Measurements from ENCODE around the gene SLC13A5.
"Not testable (repeated sequence)": the region's sequence is repeated elsewhere in the genome, so short reads cannot be mapped to it uniquely, and the experiment has no call there.

SLC13A5 gene

DNA sequence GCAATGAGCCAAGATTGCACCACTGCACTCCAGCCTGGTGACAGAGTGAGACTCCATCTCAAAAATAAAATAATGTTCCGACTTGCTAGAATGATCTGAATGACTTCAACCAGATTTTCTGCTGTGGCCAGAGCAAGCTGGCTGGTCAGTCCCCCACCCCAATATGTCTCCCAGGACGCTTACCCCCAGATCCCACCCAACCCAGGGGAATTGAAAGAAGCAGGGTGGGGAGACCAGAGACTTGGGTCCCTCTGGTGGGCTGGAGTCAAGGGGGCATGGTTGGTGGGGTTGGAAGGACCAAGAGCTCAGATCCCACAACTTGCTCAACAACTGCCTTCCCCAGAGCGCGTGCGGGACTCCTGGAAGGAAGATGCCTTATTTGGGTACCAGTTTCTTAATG lies 54.8 kb downstream of the SLC13A5 start:
- not testable (repeated sequence) for DNase-seq

- DNase-seq, result no peak
These were observed 55.4 kb downstream of the SLC13A5 start for GRCh38 chr17:6657633-6658287.

GRCh38 chr17:6656797-6657632 lies 56.2 kb downstream of the SLC13A5 start:
- DNase-seq, result not testable (repeated sequence)

- DNase-seq, result not testable (repeated sequence)
These were observed 57.3 kb downstream of the SLC13A5 start for GRCh38 chr17:6655732-6656361.

GRCh38 chr17:6654841-6655731 lies 58.1 kb downstream of the SLC13A5 start:
- no peak for DNase-seq

DNA sequence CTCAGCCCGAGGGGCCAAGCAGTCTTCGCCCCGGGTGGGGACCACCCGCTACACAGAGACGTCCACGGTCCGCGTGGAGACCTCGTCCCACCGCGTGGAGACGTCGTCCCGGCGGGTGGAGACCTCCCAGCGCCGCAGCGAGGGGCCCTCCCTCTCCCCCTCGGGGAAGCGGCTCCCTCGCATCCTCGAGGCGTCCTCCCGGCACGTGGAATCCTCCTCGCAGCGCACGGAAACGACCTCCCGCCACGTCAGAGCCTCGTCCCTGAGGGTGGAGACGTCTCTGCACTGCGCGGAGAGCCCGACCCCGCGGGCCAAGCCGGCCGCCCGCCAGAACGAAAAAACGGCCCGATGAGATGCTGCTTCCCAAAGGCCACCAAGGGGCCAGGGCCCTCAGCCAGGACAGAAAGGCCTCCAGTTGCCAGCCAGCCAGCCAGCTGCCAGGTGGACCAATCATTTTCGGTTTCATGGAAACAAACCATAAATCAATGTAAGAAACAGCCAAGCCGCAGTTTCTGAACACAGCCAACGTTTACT lies 61.2 kb downstream of the SLC13A5 start:
- peak; percentile 21 for DNase-seq

GRCh38 chr17:6651354-6651918 lies 61.7 kb downstream of the SLC13A5 start, which contains the start of the genes C17orf100 and MED31:
C17orf100 (plus strand) TSS chr17:6651762; CDS start chr17:6651914, 152 bp downstream.
MED31 (minus strand) TSS chr17:6651605; CDS start chr17:6651528, 77 bp downstream.
- DNase-seq, result peak; percentile 69

DNA sequence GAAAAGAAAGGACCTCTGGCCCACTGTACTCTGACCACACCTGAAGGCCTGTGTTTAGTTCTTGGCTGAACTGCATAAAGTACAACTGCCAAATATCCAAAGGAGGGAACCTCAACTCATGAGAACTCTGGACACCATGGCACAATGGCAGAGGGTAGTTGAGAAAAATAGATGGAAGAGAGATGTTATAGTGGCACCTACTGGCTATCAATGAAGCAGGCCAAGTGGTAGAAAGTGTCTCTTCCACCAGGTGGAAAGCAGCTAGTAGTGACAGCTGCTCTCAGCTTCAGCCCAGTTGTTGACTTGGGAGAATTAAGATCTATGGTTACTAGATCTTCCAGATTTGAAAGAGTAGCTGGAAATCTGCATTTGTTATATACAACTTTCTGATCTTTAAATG lies 65.0 kb downstream of the SLC13A5 start:
- DNase-seq, result no peak

DNA sequence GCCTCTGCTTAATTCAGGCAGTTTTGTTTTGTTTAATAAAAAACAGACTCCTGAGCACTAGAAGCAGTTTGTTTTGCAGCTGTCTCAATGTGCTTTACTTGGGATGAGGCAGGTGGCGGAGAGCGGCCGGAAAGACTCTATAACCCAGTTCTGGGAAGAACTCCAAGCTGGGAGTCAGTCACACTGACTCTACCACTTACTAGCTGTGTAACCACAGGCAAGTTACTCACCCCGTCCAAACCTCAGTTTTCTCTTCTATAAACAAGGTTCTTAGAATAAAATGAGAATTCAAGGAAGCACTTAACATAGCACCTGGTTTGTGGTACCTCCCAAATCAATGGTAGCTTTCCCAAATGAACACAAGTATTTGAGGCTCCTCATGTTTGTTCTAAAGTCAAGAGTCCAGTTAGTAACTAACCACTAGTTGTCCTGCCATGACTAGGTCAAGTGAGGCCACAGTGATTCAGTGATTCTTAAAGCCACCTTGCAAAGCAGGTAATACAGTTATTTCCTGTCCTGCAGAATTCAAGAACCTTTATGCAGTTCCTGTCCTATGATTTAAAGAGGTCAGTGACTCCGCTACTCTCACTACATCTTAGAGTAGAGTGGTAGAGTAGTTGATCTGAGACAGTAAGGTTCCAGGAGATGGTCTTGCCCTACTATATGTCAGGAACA lies 69.6 kb downstream of the SLC13A5 start:
- DNase-seq, result no peak

GRCh38 chr17:6642592-6642991 lies 70.6 kb downstream of the SLC13A5 start:
- DNase-seq, result no peak

GRCh38 chr17:6641247-6641863 lies 71.8 kb downstream of the SLC13A5 start:
- no peak for DNase-seq

DNA sequence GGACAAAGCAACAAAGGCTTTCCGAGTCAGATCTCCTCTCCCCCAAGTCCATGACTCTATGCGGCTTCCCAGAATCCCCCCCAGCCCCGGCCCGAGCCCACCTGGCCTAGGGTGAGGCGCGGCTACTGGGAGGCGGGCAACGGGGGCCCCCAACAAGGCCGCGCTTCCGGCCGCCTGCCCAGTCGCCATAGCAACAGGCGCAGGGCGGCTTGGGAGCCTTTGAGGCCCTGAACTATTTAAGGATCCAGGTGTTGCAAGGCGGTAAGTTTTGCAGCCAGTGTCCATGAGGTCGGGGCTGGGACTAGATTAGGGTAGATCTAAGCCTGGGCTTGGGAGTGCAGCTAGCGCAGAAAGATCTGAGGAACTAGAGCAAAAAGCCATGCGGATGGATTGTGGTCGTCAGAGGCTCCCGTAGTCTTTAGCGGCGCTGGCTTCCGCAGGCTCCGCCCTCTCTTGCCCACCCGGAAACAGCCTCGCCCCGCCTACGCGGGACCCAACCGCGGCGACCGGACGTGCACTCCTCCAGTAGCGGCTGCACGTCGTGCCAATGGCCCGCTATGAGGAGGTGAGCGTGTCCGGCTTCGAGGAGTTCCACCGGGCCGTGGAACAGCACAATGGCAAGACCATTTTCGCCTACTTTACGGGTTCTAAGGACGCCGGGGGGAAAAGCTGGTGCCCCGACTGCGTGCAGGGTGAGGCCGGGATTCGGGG lies 72.5 kb downstream of the SLC13A5 start, which contains the start of the genes KIAA0753 and TXNDC17:
KIAA0753 (minus strand) TSS at position 176 of the 711 bp plus-strand sequence. CDS start 5,608 bp downstream, outside the sequence.
TXNDC17 (plus strand) TSS at position 525 of the 711 bp plus-strand sequence; CDS start at position 548, 23 bp downstream.
- peak; percentile 62 for DNase-seq

DNA sequence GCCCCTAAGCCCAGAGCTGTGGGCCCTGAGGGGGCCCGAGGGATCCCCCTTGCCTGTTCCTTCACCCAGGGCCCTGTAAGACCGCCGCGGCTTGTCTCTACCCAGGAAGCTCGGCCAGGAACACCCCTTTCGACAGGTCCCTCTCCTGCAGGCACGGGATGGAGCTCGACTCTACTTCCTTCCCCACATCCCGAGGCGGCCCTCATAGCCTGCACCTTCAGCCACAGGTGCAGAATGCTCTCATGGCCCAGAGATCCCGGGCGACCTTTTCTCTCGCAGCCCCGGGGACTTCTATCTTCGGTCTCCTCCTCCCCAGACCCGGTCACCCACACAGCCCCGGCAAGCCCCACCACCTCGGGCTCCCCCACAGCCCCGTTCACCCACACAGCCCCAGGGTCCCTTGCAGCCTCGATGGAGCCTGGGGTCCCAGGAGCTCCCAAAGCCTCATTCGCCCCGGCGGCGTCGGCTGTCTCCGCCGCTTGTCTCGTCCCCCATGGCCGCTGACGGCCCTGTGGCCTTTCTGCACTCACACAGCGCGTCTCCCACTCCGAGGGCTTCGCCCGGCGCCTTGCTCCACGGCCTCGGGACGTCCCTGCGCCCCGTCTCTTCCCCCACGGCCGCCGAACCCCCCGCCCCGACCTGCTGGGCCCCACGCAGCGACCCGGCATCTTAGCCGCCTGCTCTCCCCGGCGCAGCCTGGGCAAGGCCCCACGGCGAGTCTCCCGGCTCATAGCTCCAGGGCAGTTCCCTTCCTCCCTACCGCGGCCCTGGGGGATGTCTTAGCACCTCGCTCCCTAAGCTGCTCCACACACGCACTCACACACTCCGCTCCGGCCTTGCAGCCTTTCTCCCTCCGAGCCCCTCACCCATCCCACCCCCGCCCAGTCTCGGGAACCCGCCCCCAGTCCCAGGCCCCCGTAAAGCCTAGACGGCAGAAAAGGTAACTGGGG lies 73.3 kb downstream of the SLC13A5 start:
- DNase-seq, result no peak

DNA sequence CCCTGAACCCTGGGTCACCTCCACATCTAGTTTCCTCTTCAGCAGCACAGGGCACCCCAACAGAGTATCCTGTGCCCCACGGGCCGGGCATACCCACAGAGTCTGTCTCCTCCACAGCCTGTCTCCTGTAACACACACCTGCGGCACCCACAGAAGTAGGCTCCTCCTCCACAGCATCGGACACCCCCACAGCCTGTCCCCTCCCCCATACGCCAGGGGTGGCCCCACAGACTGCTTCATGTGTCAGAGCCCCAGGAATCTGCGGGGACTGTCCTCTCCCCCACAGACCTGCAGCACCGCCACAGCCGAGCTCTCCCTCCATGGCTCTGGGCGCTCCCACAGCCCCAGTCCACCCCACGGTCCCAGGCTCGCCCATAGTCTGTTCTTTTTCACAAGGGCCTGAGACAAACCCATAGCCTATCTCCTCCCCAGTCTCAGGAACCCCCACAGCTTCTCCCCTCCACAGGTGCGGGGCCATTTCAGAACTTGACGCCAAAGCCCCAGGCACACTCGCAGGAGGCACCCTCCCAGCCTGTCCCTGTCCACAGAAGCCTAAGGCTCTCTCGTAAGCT lies 74.1 kb downstream of the SLC13A5 start:
- DNase-seq, result no peak

- DNase-seq, result no peak
These were observed 74.9 kb downstream of the SLC13A5 start for GRCh38 chr17:6638046-6638908.

- DNase-seq, result no peak
These were observed 75.7 kb downstream of the SLC13A5 start for GRCh38 chr17:6637458-6637840.

All from GF-D8 (cell line).